OCI-LY7 (cell line): ENCODE data around the gene ZMYND19. TPM values are rescaled to one million over a fixed set of nuclear protein-coding genes. Genes with fewer than 3 reads are reported as not detected.
"Not testable (repeated sequence)": the region's sequence is repeated elsewhere in the genome, so short reads cannot be mapped to it uniquely, and the experiment has no call there.

Source experiments
- BruUV-seq: library from RNA; stranded (reverse); fragments of 400-500 nt; replicated peaks from 2 replicates; lab custom pipeline; 2021; lab: Mats Ljungman, UMichigan
- CTCF ChIA-PET: fragments of 300-600 bp; sonication (Branson Sonifier 250); formaldehyde crosslinking; loops from one replicate; lab custom pipeline; 2022; ENCODE audit warnings: antibody characterized with exemption; ENCODE audit not compliant: unreplicated experiment; lab: Charles Lee
- POLR2A ChIA-PET: fragments of 300-600 bp; sonication (Branson Sonifier 250); formaldehyde crosslinking; loops from one replicate; lab custom pipeline; 2022; ENCODE audit warnings: antibody characterized with exemption; lab: Charles Lee
- DNase-seq: peaks from one replicate; pipeline ENCODE4 v3.0.0-alpha.2; 2015; ENCODE audit warnings: low spot score
- H2AFZ ChIP-seq: fragments of 200-600 bp; sonication (generic), shearing (Covaris generic); 2 replicates; pipeline ENCODE4 v1.6.1; 2014; ENCODE audit warnings: mild to moderate bottlenecking, antibody characterized with exemption, low read length, moderate library complexity
- H3K27ac ChIP-seq: fragments of 200-600 bp; sonication (generic); 2 replicates; pipeline ENCODE4 v1.5.1; 2014; ENCODE audit warnings: mixed run types, low read depth, mild to moderate bottlenecking, moderate library complexity, low read length, inconsistent platforms; ENCODE audit not compliant: poor library complexity, severe bottlenecking
- H3K36me3 ChIP-seq: fragments of 200-600 bp; sonication (generic); 2 replicates; pipeline ENCODE4 v1.6.1; 2014; ENCODE audit warnings: mild to moderate bottlenecking, antibody characterized with exemption, low read length, moderate library complexity, mixed read lengths; ENCODE audit not compliant: insufficient read depth
- H3K4me1 ChIP-seq: fragments of 200-600 bp; sonication (generic); 2 replicates; pipeline ENCODE4 v1.5.1; 2014; ENCODE audit warnings: mild to moderate bottlenecking, low read length; ENCODE audit not compliant: insufficient read depth, poor library complexity, severe bottlenecking
- H3K4me2 ChIP-seq: fragments of 200-600 bp; sonication (generic); 2 replicates; pipeline ENCODE4 v1.6.1; 2014; ENCODE audit warnings: mild to moderate bottlenecking, low read length
- H3K4me3 ChIP-seq: fragments of 200-600 bp; sonication (generic); 2 replicates; pipeline ENCODE4 v1.5.1; 2014; ENCODE audit warnings: mild to moderate bottlenecking, low read depth, low read length; ENCODE audit not compliant: poor library complexity, severe bottlenecking
- H3K79me2 ChIP-seq: fragments of 200-600 bp; sonication (generic); 2 replicates; pipeline ENCODE4 v1.6.1; 2016; ENCODE audit warnings: low read depth, mild to moderate bottlenecking, low read length, moderate library complexity, mixed read lengths; ENCODE audit not compliant: insufficient read depth
- H3K9me2 ChIP-seq: fragments of 200-600 bp; sonication (generic); 2 replicates; pipeline ENCODE4 v1.6.1; 2016; ENCODE audit warnings: mild to moderate bottlenecking, low read length, mixed read lengths; ENCODE audit not compliant: insufficient read depth
- H3K9me3 ChIP-seq: fragments of 200-600 bp; sonication (generic); 2 replicates; pipeline ENCODE4 v1.6.1; 2014; ENCODE audit warnings: mild to moderate bottlenecking, mixed run types, low read length, mixed read lengths
- H4K20me1 ChIP-seq: fragments of 200-600 bp; sonication (generic); 2 replicates; pipeline ENCODE4 v1.6.1; 2014; ENCODE audit warnings: mild to moderate bottlenecking, antibody characterized with exemption, low read length, moderate library complexity, mixed read lengths; ENCODE audit not compliant: insufficient read depth
- CTCF ChIP-seq: fragments of 200-600 bp; sonication (generic); conservative IDR thresholded peaks from 2 replicates; pipeline ENCODE4 v1.5.1; 2014; ENCODE audit warnings: mild to moderate bottlenecking, antibody characterized with exemption, low read length, moderate library complexity, mixed read lengths
- EZH2phosphoT487 ChIP-seq: fragments of 200-600 bp; sonication (generic); IDR thresholded peaks from 2 replicates; pipeline ENCODE4 v1.6.1; 2018; ENCODE audit warnings: low read depth, borderline replicate concordance, mild to moderate bottlenecking, mixed run types, antibody characterized with exemption, low read length, moderate library complexity, mixed read lengths
- intact Hi-C: fragments of 100-400 bp; cut with micrococcal nuclease; formaldehyde crosslinking; loops from one replicate; pipeline ENCODE4 v1.10.0; 2022; ENCODE audit not compliant: unreplicated experiment
- total RNA-seq, 2 experiments: library from RNA; depleted of rRNA in 1 of 2; stranded (reverse); fragments of >200 nt in 1 of 2; shearing (Covaris generic) in 1 of 2; gene quantifications; 2 replicates each; pipeline ENCODE4 v1.2.3, GENCODE V29; 2014 to 2022

Gene ZMYND19
- total RNA-seq, 2 experiments from 2014 or later: 48.4 to 65.8 TPM

- no TSS peak for BruUV-seq
- TF ChIP-seq EZH2phosphoT487: no peak
- Histone ChIP-seq H3K9me2 (no peaks in the 10 kb centered on the region), H3K79me2 (peaks cover 100% of the 10 kb centered on the region), H3K36me3 (peaks cover 31% of the 10 kb centered on the region), H3K4me1 (peaks cover 89% of the 10 kb centered on the region), H3K9me3 (no peaks in the 10 kb centered on the region), H3K4me3 (peak overlapping the region; percentile 49), H3K4me2 (peak overlapping the region; percentile 77), H2AFZ (no peak overlapping the region), H3K27ac (peak overlapping the region; percentile 66), H4K20me1 (peaks cover 5% of the 10 kb centered on the region; the same call in 1 of the 2 replicates)
- CTCF ChIA-PET: no interaction called here
- intact Hi-C loops: no loop called here
- DNase-seq: peak; percentile 34
- POLR2A ChIA-PET: interaction anchor here (1.9 to 2.5 kb wide), 2 partner anchors 17 to 40 kb away, joined by 7 to 9 read pairs; no protein-coding TSS in a partner anchor
These were observed 40.4 kb upstream of the ZMYND19 start for GRCh38 chr9:137630679-137631078.

GRCh38 chr9:137630126-137630525 lies 39.8 kb upstream of the ZMYND19 start:
- TF ChIP-seq CTCF (no peak), EZH2phosphoT487 (no peak)
- ChIA-PET CTCF (no interaction called here), POLR2A (interaction anchor here (0.7 to 2.5 kb wide), 3 partner anchors 17 to 41 kb away, joined by 4 to 9 read pairs (median 7); no protein-coding TSS in a partner anchor)
- H2AFZ ChIP-seq: no peak overlapping the region
- peaks cover 5% of the 10 kb centered on the region; the same call in 1 of the 2 replicates for H4K20me1 ChIP-seq
- peaks cover 95% of the 10 kb centered on the region for H3K4me1 ChIP-seq
- H3K4me3 ChIP-seq: peak overlapping the region; percentile 49
- peaks cover 30% of the 10 kb centered on the region for H3K36me3 ChIP-seq
- H3K9me2 ChIP-seq: no peaks in the 10 kb centered on the region
- H3K79me2 ChIP-seq: peaks cover 100% of the 10 kb centered on the region
- intact Hi-C loops: no loop called here
- peak overlapping the region; percentile 77 for H3K4me2 ChIP-seq
- DNase-seq: no peak
- H3K9me3 ChIP-seq: no peaks in the 10 kb centered on the region
- no TSS peak for BruUV-seq
- H3K27ac ChIP-seq: peak overlapping the region; percentile 66

GRCh38 chr9:137627406-137627805 lies 37.1 kb upstream of the ZMYND19 start:
- H4K20me1 ChIP-seq, H3K9me3 ChIP-seq, CTCF ChIA-PET, BruUV-seq, H2AFZ ChIP-seq, DNase-seq, H3K9me2 ChIP-seq, intact Hi-C loops: not testable (repeated sequence)
- peak overlapping the region; percentile 31 for H3K4me3 ChIP-seq
- H3K79me2 ChIP-seq: peaks cover 100% of the 10 kb centered on the region
- peak overlapping the region; percentile 66 for H3K27ac ChIP-seq
- peak overlapping the region; percentile 77 for H3K4me2 ChIP-seq
- H3K4me1 ChIP-seq: peaks cover 96% of the 10 kb centered on the region
- H3K36me3 ChIP-seq: peaks cover 47% of the 10 kb centered on the region
- POLR2A ChIA-PET: interaction anchor here (0.6 to 1.6 kb wide), 4 partner anchors 8 to 1248 kb away, joined by 3 to 7 read pairs (median 3); partner anchors contain the start of gene EHMT1
